GM18858 (cell line): ENCODE data around the gene PLOD3.
"Not testable (repeated sequence)": the region's sequence is repeated elsewhere in the genome, so short reads cannot be mapped to it uniquely, and the experiment has no call there.

ENCODE experiments used
- ATAC-seq: cut with Tn5 transposase; IDR thresholded peaks from one replicate; pipeline ENCODE4 v1.9.1; 2021; ENCODE audit not compliant: unreplicated experiment

PLOD3 gene

DNA sequence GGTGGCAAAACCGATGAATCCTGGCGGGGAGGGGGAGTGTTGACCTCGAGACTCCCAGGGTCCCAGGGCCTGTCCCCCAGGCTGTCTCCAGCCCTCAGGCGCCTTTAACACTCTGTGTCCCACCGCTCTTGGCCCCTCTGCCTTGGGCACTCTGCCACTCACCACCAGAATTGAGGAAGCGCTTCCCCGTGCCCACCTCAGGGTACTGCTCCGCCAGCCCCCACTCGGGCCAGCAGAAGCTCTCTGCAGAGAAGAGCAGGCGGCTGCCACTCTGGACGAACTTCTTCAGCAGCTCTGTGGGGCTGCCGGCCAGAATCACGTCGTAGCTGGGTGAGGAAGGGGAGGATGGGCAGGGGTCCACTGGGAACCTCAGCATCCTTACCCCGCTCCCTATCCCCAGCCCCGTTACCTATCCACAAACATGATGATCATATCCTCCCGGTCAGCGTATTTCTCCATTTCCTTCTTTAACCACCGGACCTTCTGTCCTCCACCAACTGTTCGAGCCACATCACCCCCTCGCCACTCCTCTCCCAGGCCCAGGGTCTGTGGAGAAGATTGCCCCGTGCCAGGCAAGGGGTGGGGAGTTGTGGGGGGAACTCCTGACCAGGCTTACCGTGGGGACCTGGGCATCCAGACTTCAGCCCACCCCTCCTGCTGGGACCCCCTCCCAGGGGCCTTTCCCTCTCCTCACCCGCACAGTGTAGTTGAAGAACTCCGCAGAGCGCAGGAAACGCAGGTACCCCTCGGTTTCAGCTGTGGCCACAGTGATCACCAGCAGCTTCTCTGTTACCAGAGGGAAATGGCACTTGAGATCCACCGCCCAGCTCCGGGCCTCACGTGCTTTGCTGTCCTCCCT, 1.2 kb downstream of the PLOD3 start:
- ATAC-seq: no peak

DNA sequence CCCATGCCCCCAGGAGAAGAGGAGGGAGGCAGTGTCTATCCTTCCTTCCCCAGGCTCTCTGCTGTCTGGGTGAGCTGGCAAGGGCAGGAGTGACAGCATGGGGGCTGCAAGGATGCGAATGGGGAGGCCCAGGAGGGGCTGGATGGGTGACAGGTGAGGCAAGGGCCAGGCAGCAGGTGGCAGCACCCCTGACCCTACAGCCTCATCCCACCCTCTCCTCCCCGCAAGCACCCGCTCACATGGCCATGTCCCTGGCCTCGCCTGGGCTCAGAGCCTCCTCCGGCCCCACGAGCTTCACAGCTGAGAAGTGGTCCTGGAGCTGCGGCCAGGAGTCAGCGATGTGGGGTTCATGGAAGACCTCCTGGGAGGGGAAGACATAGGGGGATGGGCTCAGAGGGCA, 5.4 kb downstream of the PLOD3 start:
- no peak for ATAC-seq

DNA sequence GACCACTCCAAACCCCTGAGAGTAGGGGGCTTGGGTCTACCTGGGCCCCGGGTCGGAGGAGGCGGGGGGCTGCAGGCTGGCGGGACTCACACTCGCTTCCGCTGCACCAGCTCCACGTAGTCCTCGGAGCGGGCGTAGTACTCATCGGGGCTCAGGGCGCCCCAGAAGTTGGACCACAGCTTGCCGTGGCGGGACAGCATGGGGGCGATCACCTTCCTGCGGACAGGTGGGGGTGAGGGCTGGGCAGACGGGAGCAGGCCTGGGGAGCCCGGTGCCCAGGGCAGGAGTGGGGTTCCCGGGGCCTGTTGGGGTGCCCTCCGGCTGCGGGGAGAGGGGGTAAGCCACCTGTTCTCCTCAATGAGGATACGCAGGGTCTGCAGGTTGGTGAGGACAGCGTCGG, 5.9 kb downstream of the PLOD3 start:
- no peak for ATAC-seq

DNA sequence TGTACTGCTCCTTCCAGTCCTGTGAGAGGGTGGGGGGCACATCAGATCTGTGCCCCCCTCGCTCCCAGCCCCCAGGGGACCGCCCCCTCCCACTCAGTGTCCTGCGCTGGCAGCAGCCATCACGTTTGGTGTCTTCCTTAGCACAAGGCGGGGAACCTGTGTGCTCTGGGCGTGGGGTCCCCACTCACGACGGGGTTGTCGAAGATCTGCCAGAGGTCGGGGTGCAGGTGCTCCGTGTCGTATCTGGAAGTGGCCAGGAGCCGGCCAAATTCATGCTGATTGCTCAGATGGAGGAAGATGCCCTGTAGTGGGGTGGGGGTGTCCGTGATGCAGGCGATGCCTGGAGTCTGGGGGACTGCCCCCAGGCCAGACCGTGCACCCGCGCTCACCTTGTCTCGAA, 7.2 kb downstream of the PLOD3 start:
- no peak for ATAC-seq

- no peak for ATAC-seq
Observed at GRCh38 chr7:101208794-101209193, 8.6 kb downstream of the PLOD3 start.

DNA sequence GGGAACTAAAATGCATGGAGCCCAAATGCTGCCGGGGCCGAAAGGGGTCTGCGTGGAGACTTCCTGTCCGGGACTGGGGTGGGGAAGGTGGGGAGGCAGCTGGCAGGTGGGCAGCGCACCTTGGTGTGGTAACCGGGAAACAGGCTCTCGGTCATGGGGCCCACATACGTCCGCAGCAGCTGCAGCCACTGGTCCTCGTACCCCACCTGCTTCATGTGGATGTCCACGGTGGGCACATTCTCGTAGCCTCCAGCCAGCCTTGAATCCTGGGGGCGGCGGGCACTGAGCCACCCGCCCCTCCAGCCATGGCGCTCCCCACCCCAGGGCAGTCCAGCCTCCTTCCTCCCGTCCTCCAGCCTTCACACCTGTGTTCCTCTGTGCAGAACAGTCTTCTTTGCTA, 9.9 kb downstream of the PLOD3 start:
- no peak for ATAC-seq

- no peak for ATAC-seq
Observed at GRCh38 chr7:101206665-101207042, 10.7 kb downstream of the PLOD3 start.

DNA sequence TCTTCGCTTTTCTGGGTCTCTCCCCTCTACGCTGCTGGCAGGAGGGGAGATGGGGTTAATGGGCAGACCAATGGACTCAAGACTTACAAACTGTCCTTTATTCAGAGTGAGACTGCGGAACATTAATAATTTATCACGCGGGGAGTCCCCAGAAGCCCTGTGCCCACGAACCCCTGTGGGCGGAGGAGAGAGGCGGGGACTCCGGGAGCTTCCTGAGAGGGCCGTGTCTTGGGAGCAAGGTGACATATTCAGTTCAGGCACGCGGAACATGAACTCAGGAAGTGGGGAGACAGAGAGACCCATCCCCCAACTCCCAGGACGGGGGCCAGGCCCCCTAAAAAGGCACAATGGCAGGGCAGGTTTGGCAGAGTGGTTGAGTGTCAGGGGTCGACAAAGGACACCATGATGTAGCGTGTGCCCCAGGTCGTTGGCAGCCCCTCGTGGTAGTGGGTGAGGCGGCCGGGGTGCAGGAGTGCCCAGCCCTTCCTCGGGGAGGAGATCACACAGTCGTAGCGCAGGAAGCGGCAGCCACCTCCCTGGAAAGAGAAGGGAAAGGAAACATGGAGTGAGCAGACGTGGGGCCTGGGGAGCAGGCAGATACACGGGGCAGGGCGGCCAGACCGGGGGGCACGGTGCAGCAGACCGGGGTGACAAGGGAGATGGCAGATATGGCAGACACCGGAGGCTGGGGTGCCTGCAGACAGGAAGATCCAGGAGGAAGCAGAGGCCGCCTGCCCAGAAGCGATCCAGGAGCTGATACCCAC, 11.3 kb downstream of the PLOD3 start:
- no peak for ATAC-seq

- ATAC-seq: not testable (repeated sequence)
Observed at GRCh38 chr7:101203740-101204738, 13.3 kb downstream of the PLOD3 start.

GRCh38 chr7:101202603-101202918, 14.8 kb downstream of the PLOD3 start:
- ATAC-seq: no peak

- no peak for ATAC-seq
Observed at GRCh38 chr7:101201695-101202602, 15.4 kb downstream of the PLOD3 start.

DNA sequence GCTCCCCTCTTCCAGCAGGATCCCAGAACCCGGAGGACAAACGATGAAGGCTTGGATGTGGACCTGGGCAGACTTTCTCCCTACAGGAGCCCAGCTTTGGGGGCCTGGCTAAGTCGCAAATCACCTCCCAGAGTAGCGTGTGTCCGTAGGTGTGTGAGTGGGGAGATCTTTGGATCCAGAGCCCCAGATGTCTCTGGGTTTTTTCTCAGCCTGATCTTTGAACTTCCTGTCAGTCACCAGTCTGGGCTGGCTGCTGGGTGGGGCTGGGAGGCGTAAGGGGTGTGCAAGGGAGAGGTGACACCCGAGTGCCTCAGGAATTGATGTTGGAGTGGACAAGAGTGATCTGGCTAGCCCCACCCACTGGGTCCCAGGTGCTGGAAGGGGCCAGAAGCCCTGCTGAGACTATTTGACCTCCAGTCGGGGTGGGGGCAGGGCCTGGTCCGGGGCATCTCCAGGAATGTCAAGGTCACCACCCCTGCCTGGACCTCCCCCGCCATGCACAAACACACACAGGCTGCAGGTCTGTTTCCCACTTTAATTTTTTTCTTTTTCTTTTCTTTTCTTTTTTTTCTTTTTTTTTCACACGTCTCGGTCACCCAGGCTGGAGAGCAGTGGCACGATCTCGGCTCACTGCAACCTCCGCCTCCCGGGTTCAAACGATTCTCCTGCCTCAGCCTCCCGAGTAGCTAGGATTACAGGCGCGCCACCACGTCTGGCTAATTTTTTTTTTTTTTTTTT, 16.4 kb downstream of the PLOD3 start, which contains the start of gene MOGAT3:
Gene MOGAT3, minus strand, starts transcription at position 175 of the 738 bp plus-strand sequence. CDS start 182 bp downstream, outside the sequence.
- ATAC-seq: no peak

DNA sequence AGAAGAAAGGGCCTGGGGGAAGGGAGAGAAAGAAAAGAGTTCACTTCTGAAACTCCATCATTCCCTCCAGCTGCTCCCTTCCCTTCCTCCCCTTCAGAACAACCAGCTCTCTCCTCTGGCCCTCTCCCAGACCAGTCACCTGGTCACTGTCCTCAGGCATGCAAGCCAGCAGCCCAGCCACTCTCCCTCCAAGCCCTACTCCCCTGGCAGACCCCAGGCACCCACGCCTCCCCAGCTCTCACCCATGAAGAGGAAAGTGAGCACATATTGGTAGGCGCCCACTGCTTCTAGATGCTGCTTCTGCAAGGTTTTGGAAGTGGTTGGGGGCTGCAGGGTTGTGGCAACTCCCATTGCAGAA, 16.9 kb downstream of the PLOD3 start:
- no peak for ATAC-seq

GRCh38 chr7:101199522-101199921, 17.9 kb downstream of the PLOD3 start:
- ATAC-seq: not testable (repeated sequence)

- ATAC-seq: no peak
Observed at GRCh38 chr7:101198476-101198875, 18.9 kb downstream of the PLOD3 start.

- no peak for ATAC-seq
Observed at GRCh38 chr7:101197991-101198390, 19.4 kb downstream of the PLOD3 start.

GRCh38 chr7:101195884-101196283, 21.5 kb downstream of the PLOD3 start:
- ATAC-seq: no peak

- no peak for ATAC-seq
Observed at GRCh38 chr7:101189109-101189508, 28.3 kb downstream of the PLOD3 start.

DNA sequence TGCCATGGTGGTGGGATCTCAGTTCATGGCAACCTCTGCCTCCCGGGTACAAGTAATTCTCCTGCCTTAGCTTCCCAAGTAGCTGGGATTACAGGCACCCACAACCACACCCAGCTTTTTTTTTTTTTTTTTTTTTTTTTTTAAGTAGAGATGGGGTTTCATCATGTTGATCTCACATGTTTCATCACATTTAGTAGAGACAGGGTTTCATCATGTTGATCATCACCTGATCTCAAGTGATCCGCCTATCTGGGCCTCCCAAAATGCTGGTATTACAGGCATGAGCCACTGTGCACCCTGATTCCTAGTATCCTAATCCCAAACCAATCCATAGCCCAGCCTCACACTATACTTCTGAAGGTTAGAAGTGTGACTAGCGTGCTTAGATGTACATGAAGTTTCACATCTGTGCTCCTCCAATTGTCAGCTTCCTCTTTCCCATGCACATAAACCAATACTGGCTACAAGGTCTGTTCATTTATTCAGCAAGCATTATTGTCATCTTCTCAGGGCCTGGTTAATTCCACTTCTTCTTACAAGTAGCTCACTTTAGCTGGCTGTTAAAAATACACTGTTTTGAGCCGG, 30.4 kb downstream of the PLOD3 start:
- no peak for ATAC-seq
